ENCODE measurements around the gene VWA3A. TPM values are rescaled to one million over a fixed set of nuclear protein-coding genes. Genes with fewer than 3 reads are reported as not detected.

Gene VWA3A
- total RNA-seq, 4 donors from 2014 or later = 1.5 to 2.5 (median 1.8) TPM; not detected in 1

- TF ChIP-seq POLR2A (IDR thresholded peaks at IDR 0.05) (no peak), CTCF (IDR thresholded peaks at IDR 0.05) (no peak)
- H3K36me3 ChIP-seq = no peaks in the 10 kb centered on the region
- H3K27ac ChIP-seq = peak overlapping the region; percentile 82 to 86
- no peaks in the 10 kb centered on the region for H3K9me3 ChIP-seq
- intact Hi-C loops (cut with DNase I; ENCODE audit: low total_unique reads) = no loop called here
- H3K4me1 ChIP-seq = peaks cover 0 to 3% of the 10 kb centered on the region in 2 donors
- no peak overlapping the region for H3K4me3 ChIP-seq
- no peak for DNase-seq
- H3K27me3 ChIP-seq = no peaks in the 10 kb centered on the region
Observed at GRCh38 chr16:22198547-22199293, 106.4 kb downstream of the VWA3A start.

DNA sequence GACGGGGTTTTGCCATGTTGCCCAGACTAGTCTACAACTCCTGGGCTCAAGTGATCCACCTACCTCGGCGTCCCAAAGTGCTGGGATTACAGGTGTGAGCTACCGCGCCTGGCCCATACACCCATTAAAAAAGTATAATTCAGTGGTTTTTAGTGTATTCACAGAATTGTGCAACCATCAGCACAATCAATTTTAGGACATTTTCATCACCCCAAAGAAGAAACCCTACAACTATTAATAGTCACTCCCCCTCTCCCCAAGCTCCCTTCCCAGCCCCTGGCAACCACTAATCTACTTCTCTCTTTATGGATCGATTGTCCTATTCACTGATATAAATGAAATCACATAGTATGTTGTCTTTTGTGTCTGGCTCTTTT is 109.9 kb downstream of the VWA3A start:
- intact Hi-C loops (cut with DNase I; ENCODE audit: low total_unique reads) = no loop called here
- no peaks in the 10 kb centered on the region for H3K27me3 ChIP-seq
- H3K27ac ChIP-seq = no peak overlapping the region
- no peak for DNase-seq
- TF ChIP-seq CTCF (IDR thresholded peaks at IDR 0.05) (no peak), POLR2A (IDR thresholded peaks at IDR 0.05) (no peak)
- H3K4me1 ChIP-seq = peaks cover 3 to 4% of the 10 kb centered on the region in 2 donors
- H3K4me3 ChIP-seq = no peak overlapping the region
- H3K9me3 ChIP-seq = no peaks in the 10 kb centered on the region
- no peaks in the 10 kb centered on the region for H3K36me3 ChIP-seq

GRCh38 chr16:22203091-22203490 is 110.8 kb downstream of the VWA3A start:
- intact Hi-C loops (cut with DNase I; ENCODE audit: low total_unique reads) = no loop called here
- TF ChIP-seq POLR2A (IDR thresholded peaks at IDR 0.05) (no peak), CTCF (IDR thresholded peaks at IDR 0.05) (no peak)
- no peaks in the 10 kb centered on the region for H3K9me3 ChIP-seq

DNA sequence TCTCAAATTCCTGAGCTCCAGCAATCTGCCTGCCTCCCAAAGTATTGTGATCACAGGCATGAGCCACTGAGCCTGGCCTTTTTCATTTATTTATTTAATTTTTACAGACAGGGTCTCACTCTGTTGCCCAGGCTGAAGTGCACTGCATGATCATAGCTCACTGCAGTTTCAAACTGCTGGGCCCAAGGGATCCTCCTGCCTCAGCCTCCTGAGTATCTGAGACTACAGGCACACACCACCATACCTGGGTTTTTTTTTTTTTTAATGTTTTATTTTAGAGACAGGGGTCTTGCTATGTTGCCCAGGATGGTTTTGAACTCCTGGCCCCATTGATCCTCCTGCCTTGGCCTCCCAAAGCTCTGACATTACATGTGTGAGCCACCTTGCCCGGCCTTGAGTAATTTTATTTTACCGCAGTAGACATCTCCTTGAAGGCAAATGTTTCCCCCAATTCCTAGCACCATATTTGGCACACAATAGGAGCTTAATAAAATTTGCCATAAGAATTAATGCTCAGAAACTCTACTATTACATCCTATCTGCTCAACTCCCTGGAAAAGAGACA is 111.8 kb downstream of the VWA3A start:
- Histone ChIP-seq H3K27me3 (no peaks in the 10 kb centered on the region), H3K4me3 (no peak overlapping the region), H3K36me3 (no peaks in the 10 kb centered on the region), H3K9me3 (no peaks in the 10 kb centered on the region), H3K4me1 (peaks cover under 1 to 4% of the 10 kb centered on the region in 2 donors), H3K27ac (peak overlapping the region in 1 of 2 donors; percentile 90)
- DNase-seq = no peak
- intact Hi-C loops (cut with DNase I; ENCODE audit: low total_unique reads) = no loop called here
- TF ChIP-seq CTCF (IDR thresholded peaks at IDR 0.05) (no peak), POLR2A (IDR thresholded peaks at IDR 0.05) (no peak)

More at GRCh38 chr16:22203091-22203490, 110.8 kb downstream of the VWA3A start:
- Histone ChIP-seq H3K4me3 (no peak overlapping the region), H3K27ac (no peak overlapping the region), H3K4me1 (peaks cover 3 to 4% of the 10 kb centered on the region in 2 donors), H3K27me3 (no peaks in the 10 kb centered on the region), H3K36me3 (no peaks in the 10 kb centered on the region)
- no peak for DNase-seq

GRCh38 chr16:22205577-22206012 is 113.3 kb downstream of the VWA3A start:
- Histone ChIP-seq H3K4me1 (peaks cover 0 to 4% of the 10 kb centered on the region in 2 donors), H3K27ac (peak overlapping the region; percentile 87 to 90), H3K4me3 (peak overlapping the region; percentile 59 to 86), H3K36me3 (no peaks in the 10 kb centered on the region), H3K9me3 (no peaks in the 10 kb centered on the region), H3K27me3 (no peaks in the 10 kb centered on the region)
- intact Hi-C loops (cut with DNase I; ENCODE audit: low total_unique reads) = no loop called here
- DNase-seq = no peak
- TF ChIP-seq CTCF (IDR thresholded peaks at IDR 0.05) = no peak
- TF ChIP-seq POLR2A (IDR thresholded peaks at IDR 0.05) = no peak

Data from uterus (tissue), 4 donors.